PC-3 (cell line): ENCODE data around the gene AGR3. TPM values are rescaled to one million over a fixed set of nuclear protein-coding genes. Genes with fewer than 3 reads are reported as not detected.
A peak's percentile ranks its signal among the peaks of the same experiment; 100 is the strongest.

Experiments
- ATAC-seq: fragments of 200-7000 bp; cut with Tn5 transposase; 2 replicates; pipeline ENCODE4 v1.9.1; 2020; ENCODE audit warnings: mild to moderate bottlenecking, moderate library complexity
- BruUV-seq: library from RNA; stranded (reverse); fragments of 400-500 nt; replicated peaks from 2 replicates; lab custom pipeline; 2021; lab: Mats Ljungman, UMichigan
- CTCF ChIA-PET: fragments of 300-600 bp; sonication (Branson Sonifier 250); formaldehyde crosslinking; loops from one replicate; lab custom pipeline; 2022; ENCODE audit warnings: antibody characterized with exemption; lab: Charles Lee
- POLR2A ChIA-PET: fragments of 300-600 bp; sonication (Branson Sonifier 250); formaldehyde crosslinking; loops from one replicate; lab custom pipeline; 2022; ENCODE audit warnings: antibody characterized with exemption; ENCODE audit not compliant: unreplicated experiment; lab: Charles Lee
- DNase-seq: peaks from one replicate; pipeline ENCODE4 v3.0.0-alpha.2; 2015
- H2AFZ ChIP-seq: fragments of 300-600 bp; sonication (generic); 2 replicates; pipeline ENCODE4 v1.6.0; 2016; ENCODE audit warnings: antibody characterized with exemption, low read length
- H3F3A ChIP-seq: fragments of 300-600 bp; sonication (generic); one replicate; pipeline ENCODE4 v1.6.0; 2017; ENCODE audit warnings: antibody characterized with exemption, low read length, control low read depth, mild to moderate bottlenecking; ENCODE audit not compliant: unreplicated experiment
- H3K27ac ChIP-seq: fragments of 300-600 bp; sonication (generic); 2 replicates; pipeline ENCODE4 v1.5.1; 2016; ENCODE audit warnings: mild to moderate bottlenecking, low read length
- H3K27me3 ChIP-seq: fragments of 300-600 bp; sonication (generic); 2 replicates; pipeline ENCODE4 v1.6.1; 2016; ENCODE audit warnings: low read length, mixed read lengths
- H3K36me3 ChIP-seq: fragments of 300-600 bp; sonication (generic); 2 replicates; pipeline ENCODE4 v1.6.1; 2016; ENCODE audit warnings: low read depth, mixed run types, low read length, mixed read lengths
- H3K4me1 ChIP-seq: fragments of 300-600 bp; sonication (generic); 2 replicates; pipeline ENCODE4 v1.5.1; 2016; ENCODE audit warnings: low read length; ENCODE audit not compliant: insufficient read depth
- H3K4me2 ChIP-seq: fragments of 300-600 bp; sonication (generic); 2 replicates; pipeline ENCODE4 v1.6.0; 2016; ENCODE audit warnings: low read length
- H3K4me3 ChIP-seq: fragments of 300-600 bp; sonication (generic); 2 replicates; pipeline ENCODE4 v1.5.1; 2016; ENCODE audit warnings: mild to moderate bottlenecking, low read length, mixed read lengths
- H3K79me2 ChIP-seq: fragments of 300-600 bp; sonication (generic); 2 replicates; pipeline ENCODE4 v1.6.1; 2017; ENCODE audit warnings: low read length, mixed read lengths
- H3K9ac ChIP-seq: fragments of 300-600 bp; sonication (generic); 2 replicates; pipeline ENCODE4 v1.6.0; 2016; ENCODE audit warnings: mild to moderate bottlenecking, low read length
- H3K9me2 ChIP-seq: fragments of 300-600 bp; sonication (generic); replicated peaks from 2 replicates; pipeline ENCODE4 v1.6.1; 2016; ENCODE audit warnings: mixed run types, low read length, mixed read lengths
- H3K9me3 ChIP-seq: fragments of 300-600 bp; sonication (generic); 2 replicates; pipeline ENCODE4 v1.6.1; 2016; ENCODE audit warnings: low read length, mixed read lengths
- H4K20me1 ChIP-seq: fragments of 300-600 bp; sonication (generic); 2 replicates; pipeline ENCODE4 v1.6.1; 2016; ENCODE audit warnings: low read length, mixed read lengths
- EZH2 ChIP-seq: fragments of 300-600 bp; sonication (generic); IDR thresholded peaks from one replicate; pipeline ENCODE4 v1.6.1; 2017; ENCODE audit warnings: antibody characterized with exemption, mild to moderate bottlenecking, low read length; ENCODE audit not compliant: unreplicated experiment
- EZH2phosphoT487 ChIP-seq: fragments of 300-600 bp; sonication (generic); IDR thresholded peaks from 2 replicates; pipeline ENCODE4 v1.6.1; 2018; ENCODE audit warnings: mild to moderate bottlenecking, antibody characterized with exemption, low read length, borderline replicate concordance
- intact Hi-C: fragments of 100-400 bp; cut with micrococcal nuclease; formaldehyde crosslinking; loops from 2 replicates; pipeline ENCODE4 v1.9.0; 2023
- total RNA-seq: library from RNA; depleted of rRNA; stranded (reverse); fragments of >200 nt; gene quantifications from 2 replicates; pipeline ENCODE4 v1.2.3, GENCODE V29; 2014
- TF ChIP-seq, protein P1 (sequence below): fragments of 300-600 bp; sonication (generic); conservative IDR thresholded peaks from 2 replicates; pipeline ENCODE4 v1.5.1; 2017; ENCODE audit warnings: antibody characterized with exemption, low read depth, mild to moderate bottlenecking, low read length

Gene AGR3
- total RNA-seq, 1 experiment from 2014 or later, result not detected

DNA sequence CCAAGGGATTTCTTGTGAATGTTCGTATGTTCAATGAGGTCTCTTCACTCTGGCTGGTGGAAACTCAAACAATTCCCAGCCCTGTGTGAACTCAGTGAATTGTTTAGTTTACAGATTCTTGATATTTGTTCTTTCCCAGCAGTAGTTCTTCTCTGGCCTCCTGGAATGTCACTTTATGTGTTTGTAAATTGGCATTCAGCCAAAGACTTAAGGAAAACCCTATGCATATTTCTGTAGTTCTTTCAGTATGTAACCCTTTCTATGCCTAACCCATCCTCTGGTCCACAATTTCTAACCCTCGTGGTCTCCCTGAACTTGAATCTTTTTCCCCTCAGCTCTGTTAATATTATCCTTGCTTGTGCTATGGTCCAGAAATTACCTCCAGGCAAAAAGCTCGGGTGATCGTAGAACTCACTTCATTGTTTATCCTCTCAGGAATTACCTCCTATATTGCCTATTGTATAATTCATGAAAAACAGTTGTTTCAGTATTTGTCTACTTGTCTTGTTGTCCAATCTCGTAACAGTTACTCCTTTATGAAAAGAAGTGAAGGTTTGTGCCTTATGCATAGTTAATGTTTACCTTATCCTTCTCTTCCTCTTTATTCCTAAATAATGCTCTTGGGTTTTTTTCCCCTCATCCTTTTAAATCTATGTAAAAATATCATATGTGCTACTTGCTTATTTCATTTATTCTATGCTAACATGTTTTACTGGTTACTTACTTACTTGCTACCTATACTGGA, 23.7 kb upstream of the AGR3 start:
- Histone ChIP-seq H3K4me3 (no peak overlapping the region), H3K9me3 (no peaks in the 10 kb centered on the region), H3K4me2 (peak overlapping the region; percentile 37), H2AFZ (no peak overlapping the region), H4K20me1 (no peaks in the 10 kb centered on the region), H3K27ac (peak overlapping the region; percentile 49), H3K79me2 (no peaks in the 10 kb centered on the region), H3F3A (no peaks in the 10 kb centered on the region), H3K4me1 (peaks cover 10% of the 10 kb centered on the region; the same call in 1 of the 2 replicates), H3K27me3 (no peaks in the 10 kb centered on the region), H3K9ac (no peak overlapping the region), H3K9me2 (no peaks in the 10 kb centered on the region), H3K36me3 (no peaks in the 10 kb centered on the region)
- peak; percentile 68 for DNase-seq
- intact Hi-C loops, result no loop called here
- no peak for TF ChIP-seq EZH2phosphoT487
- no peak for TF ChIP-seq EZH2
- TF ChIP-seq, protein P1, sequence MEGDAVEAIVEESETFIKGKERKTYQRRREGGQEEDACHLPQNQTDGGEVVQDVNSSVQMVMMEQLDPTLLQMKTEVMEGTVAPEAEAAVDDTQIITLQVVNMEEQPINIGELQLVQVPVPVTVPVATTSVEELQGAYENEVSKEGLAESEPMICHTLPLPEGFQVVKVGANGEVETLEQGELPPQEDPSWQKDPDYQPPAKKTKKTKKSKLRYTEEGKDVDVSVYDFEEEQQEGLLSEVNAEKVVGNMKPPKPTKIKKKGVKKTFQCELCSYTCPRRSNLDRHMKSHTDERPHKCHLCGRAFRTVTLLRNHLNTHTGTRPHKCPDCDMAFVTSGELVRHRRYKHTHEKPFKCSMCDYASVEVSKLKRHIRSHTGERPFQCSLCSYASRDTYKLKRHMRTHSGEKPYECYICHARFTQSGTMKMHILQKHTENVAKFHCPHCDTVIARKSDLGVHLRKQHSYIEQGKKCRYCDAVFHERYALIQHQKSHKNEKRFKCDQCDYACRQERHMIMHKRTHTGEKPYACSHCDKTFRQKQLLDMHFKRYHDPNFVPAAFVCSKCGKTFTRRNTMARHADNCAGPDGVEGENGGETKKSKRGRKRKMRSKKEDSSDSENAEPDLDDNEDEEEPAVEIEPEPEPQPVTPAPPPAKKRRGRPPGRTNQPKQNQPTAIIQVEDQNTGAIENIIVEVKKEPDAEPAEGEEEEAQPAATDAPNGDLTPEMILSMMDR, result no peak
- peak; percentile 92 for ATAC-seq
- ChIA-PET CTCF (no interaction called here), POLR2A (no interaction called here)
- BruUV-seq, result no TSS peak

DNA sequence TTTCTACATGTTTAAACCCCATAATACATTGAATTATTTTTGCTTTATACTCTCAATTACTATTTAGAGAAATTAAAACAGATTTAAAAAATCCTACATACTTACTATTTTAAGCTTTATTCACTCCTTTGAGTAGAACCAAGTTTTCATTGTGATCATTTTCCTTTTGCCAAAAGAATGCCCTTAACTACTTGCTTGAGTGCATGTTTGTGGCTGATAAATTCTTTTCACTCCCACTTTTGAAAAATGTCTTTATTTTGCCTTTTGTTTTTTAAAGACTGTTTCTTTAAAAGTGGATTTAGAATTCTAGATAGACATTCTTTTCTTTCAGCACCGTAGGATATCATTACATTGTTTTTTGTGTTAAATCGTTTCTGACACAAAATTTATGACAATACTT, 22.3 kb upstream of the AGR3 start:
- Histone ChIP-seq H3K4me3 (no peak overlapping the region), H3K4me2 (no peak overlapping the region), H3K4me1 (peaks cover 10% of the 10 kb centered on the region; the same call in 1 of the 2 replicates), H3K36me3 (no peaks in the 10 kb centered on the region), H3K9ac (no peak overlapping the region), H3K27ac (no peak overlapping the region), H3K9me2 (no peaks in the 10 kb centered on the region), H3K9me3 (no peaks in the 10 kb centered on the region), H3F3A (no peaks in the 10 kb centered on the region), H3K27me3 (no peaks in the 10 kb centered on the region), H4K20me1 (no peaks in the 10 kb centered on the region), H3K79me2 (no peaks in the 10 kb centered on the region), H2AFZ (no peak overlapping the region)
- POLR2A ChIA-PET, result no interaction called here
- TF ChIP-seq EZH2phosphoT487 (no peak), EZH2 (no peak)
- TF ChIP-seq, protein P1, result no peak
- CTCF ChIA-PET, result no interaction called here
- intact Hi-C loops, result no loop called here
- ATAC-seq (no peak), DNase-seq (no peak)
- no TSS peak for BruUV-seq

GRCh38 chr7:16900209-16900768, 18.5 kb upstream of the AGR3 start:
- Histone ChIP-seq H4K20me1 (no peaks in the 10 kb centered on the region), H3K9me2 (no peaks in the 10 kb centered on the region), H3K36me3 (no peaks in the 10 kb centered on the region), H3F3A (no peaks in the 10 kb centered on the region), H3K9me3 (no peaks in the 10 kb centered on the region), H3K79me2 (no peaks in the 10 kb centered on the region), H3K27ac (no peak overlapping the region), H3K9ac (no peak overlapping the region), H2AFZ (no peak overlapping the region), H3K4me1 (peaks cover 5% of the 10 kb centered on the region; the same call in 1 of the 2 replicates), H3K4me2 (no peak overlapping the region), H3K27me3 (no peaks in the 10 kb centered on the region), H3K4me3 (no peak overlapping the region)
- DNase-seq (no peak), ATAC-seq (no peak)
- POLR2A ChIA-PET, result no interaction called here
- BruUV-seq, result no TSS peak
- CTCF ChIA-PET, result no interaction called here
- TF ChIP-seq, protein P1, result no peak
- no peak for TF ChIP-seq EZH2
- intact Hi-C loops, result no loop called here
